Stimulated activated CD4-positive, alpha-beta T cell treated with anti-CD3 and anti-CD28 coated beads, Interleukin-15, amount 100 ng/mL, for 48 hours (primary cell): ENCODE measurements around the gene TP53TG5.

Source experiments
- DNase-seq, 2 donors: peaks; one replicate each; pipeline ENCODE4 v3.0.0-alpha.2; 2020; ENCODE audit warnings: low read depth in 2 of 2

Gene TP53TG5

GRCh38 chr20:45346291-45346718 is 31.8 kb downstream of the TP53TG5 start:
- DNase-seq = no peak

- DNase-seq = no peak
Observed at GRCh38 chr20:45345104-45345936, 32.8 kb downstream of the TP53TG5 start.

GRCh38 chr20:45344168-45344860 is 33.8 kb downstream of the TP53TG5 start:
- DNase-seq = no peak

GRCh38 chr20:45343532-45344167 is 34.5 kb downstream of the TP53TG5 start:
- no peak for DNase-seq

GRCh38 chr20:45342855-45343531 is 35.1 kb downstream of the TP53TG5 start:
- no peak for DNase-seq

GRCh38 chr20:45341939-45342854 is 35.9 kb downstream of the TP53TG5 start:
- no peak for DNase-seq

- DNase-seq = no peak
Observed at GRCh38 chr20:45341579-45341938, 36.6 kb downstream of the TP53TG5 start.

- no peak for DNase-seq
Observed at GRCh38 chr20:45340951-45341350, 37.2 kb downstream of the TP53TG5 start.

GRCh38 chr20:45340236-45340847 is 37.8 kb downstream of the TP53TG5 start:
- DNase-seq = no peak

- DNase-seq = no peak
Observed at GRCh38 chr20:45339799-45340198, 38.3 kb downstream of the TP53TG5 start.

- DNase-seq = no peak
Observed at GRCh38 chr20:45339084-45339483, 39.0 kb downstream of the TP53TG5 start.

GRCh38 chr20:45338121-45339030 is 39.7 kb downstream of the TP53TG5 start:
- DNase-seq = no peak

- no peak for DNase-seq
Observed at GRCh38 chr20:45337367-45338120, 40.6 kb downstream of the TP53TG5 start.

GRCh38 chr20:45336530-45337366 is 41.4 kb downstream of the TP53TG5 start:
- DNase-seq = no peak

- DNase-seq = no peak
Observed at GRCh38 chr20:45330476-45330875, 47.6 kb downstream of the TP53TG5 start.

- DNase-seq = no peak
Observed at GRCh38 chr20:45329497-45330319, 48.4 kb downstream of the TP53TG5 start.

- DNase-seq = no peak
Observed at GRCh38 chr20:45328451-45328850, 49.7 kb downstream of the TP53TG5 start.
